ENCODE results near the gene DDX25.

Gene DDX25

GRCh38 chr11:125923633-125924032 lies 19.3 kb downstream of the DDX25 start:
- H3K36me3 Mint-ChIP-seq: no peaks in the 10 kb centered on the region
- H3K4me1 Mint-ChIP-seq (ENCODE audit: low read depth): no peaks in the 10 kb centered on the region
- H3K27ac Mint-ChIP-seq: no peak overlapping the region
- H3K9me3 Mint-ChIP-seq (ENCODE audit: low read depth): no peaks in the 10 kb centered on the region
- no peak overlapping the region for H3K4me3 Mint-ChIP-seq
- H3K27me3 Mint-ChIP-seq: peaks cover 12% of the 10 kb centered on the region

- no peaks in the 10 kb centered on the region for H3K36me3 Mint-ChIP-seq
- H3K27me3 Mint-ChIP-seq: peaks cover 10% of the 10 kb centered on the region
- no peaks in the 10 kb centered on the region for H3K9me3 Mint-ChIP-seq (ENCODE audit: low read depth)
- H3K4me1 Mint-ChIP-seq (ENCODE audit: low read depth): no peaks in the 10 kb centered on the region
- H3K27ac Mint-ChIP-seq: no peak overlapping the region
- H3K4me3 Mint-ChIP-seq: no peak overlapping the region
Observed at GRCh38 chr11:125924384-125925007, 20.2 kb downstream of the DDX25 start.

GRCh38 chr11:125925247-125925740 lies 21.0 kb downstream of the DDX25 start:
- Mint-ChIP-seq H3K4me3 (no peak overlapping the region), H3K4me1 (ENCODE audit: low read depth) (no peaks in the 10 kb centered on the region), H3K36me3 (no peaks in the 10 kb centered on the region), H3K27me3 (peaks cover 14% of the 10 kb centered on the region), H3K9me3 (ENCODE audit: low read depth) (no peaks in the 10 kb centered on the region), H3K27ac (no peak overlapping the region)

GRCh38 chr11:125925804-125926203 lies 21.5 kb downstream of the DDX25 start:
- H3K4me3 Mint-ChIP-seq: no peak overlapping the region
- H3K4me1 Mint-ChIP-seq (ENCODE audit: low read depth): no peaks in the 10 kb centered on the region
- peaks cover 12% of the 10 kb centered on the region for H3K27me3 Mint-ChIP-seq
- H3K36me3 Mint-ChIP-seq: no peaks in the 10 kb centered on the region
- H3K27ac Mint-ChIP-seq: no peak overlapping the region
- no peaks in the 10 kb centered on the region for H3K9me3 Mint-ChIP-seq (ENCODE audit: low read depth)

GRCh38 chr11:125926682-125927081 lies 22.4 kb downstream of the DDX25 start:
- H3K27me3 Mint-ChIP-seq: peaks cover 12% of the 10 kb centered on the region
- H3K4me1 Mint-ChIP-seq (ENCODE audit: low read depth): no peaks in the 10 kb centered on the region
- no peak overlapping the region for H3K4me3 Mint-ChIP-seq
- H3K9me3 Mint-ChIP-seq (ENCODE audit: low read depth): no peaks in the 10 kb centered on the region
- H3K36me3 Mint-ChIP-seq: no peaks in the 10 kb centered on the region
- H3K27ac Mint-ChIP-seq: no peak overlapping the region

GRCh38 chr11:125929445-125930075 lies 25.3 kb downstream of the DDX25 start:
- Mint-ChIP-seq H3K36me3 (no peaks in the 10 kb centered on the region), H3K4me3 (no peak overlapping the region), H3K9me3 (ENCODE audit: low read depth) (no peaks in the 10 kb centered on the region), H3K27ac (no peak overlapping the region), H3K4me1 (ENCODE audit: low read depth) (peaks cover 6% of the 10 kb centered on the region), H3K27me3 (peaks cover 14% of the 10 kb centered on the region)

GRCh38 chr11:125930076-125930450 lies 25.8 kb downstream of the DDX25 start:
- H3K9me3 Mint-ChIP-seq (ENCODE audit: low read depth): no peaks in the 10 kb centered on the region
- H3K27me3 Mint-ChIP-seq: peaks cover 14% of the 10 kb centered on the region

GRCh38 chr11:125931116-125931515 lies 26.8 kb downstream of the DDX25 start:
- Mint-ChIP-seq H3K36me3 (no peaks in the 10 kb centered on the region), H3K4me1 (ENCODE audit: low read depth) (peaks cover 6% of the 10 kb centered on the region), H3K27ac (no peak overlapping the region), H3K27me3 (peaks cover 12% of the 10 kb centered on the region), H3K4me3 (no peak overlapping the region), H3K9me3 (ENCODE audit: low read depth) (no peaks in the 10 kb centered on the region)

More at GRCh38 chr11:125930076-125930450, 25.8 kb downstream of the DDX25 start:
- no peaks in the 10 kb centered on the region for H3K36me3 Mint-ChIP-seq
- no peak overlapping the region for H3K4me3 Mint-ChIP-seq
- H3K4me1 Mint-ChIP-seq (ENCODE audit: low read depth): peaks cover 6% of the 10 kb centered on the region
- no peak overlapping the region for H3K27ac Mint-ChIP-seq

- Mint-ChIP-seq H3K4me1 (ENCODE audit: low read depth) (peaks cover 6% of the 10 kb centered on the region), H3K4me3 (no peak overlapping the region)
Observed at GRCh38 chr11:125931668-125932067, 27.4 kb downstream of the DDX25 start.

GRCh38 chr11:125932301-125932700 lies 28.0 kb downstream of the DDX25 start:
- H3K4me1 Mint-ChIP-seq (ENCODE audit: low read depth): peaks cover 6% of the 10 kb centered on the region
- H3K27ac Mint-ChIP-seq: no peak overlapping the region
- peaks cover 10% of the 10 kb centered on the region for H3K27me3 Mint-ChIP-seq
- no peak overlapping the region for H3K4me3 Mint-ChIP-seq
- no peaks in the 10 kb centered on the region for H3K9me3 Mint-ChIP-seq (ENCODE audit: low read depth)
- no peaks in the 10 kb centered on the region for H3K36me3 Mint-ChIP-seq

More at GRCh38 chr11:125931668-125932067, 27.4 kb downstream of the DDX25 start:
- no peak overlapping the region for H3K27ac Mint-ChIP-seq
- peaks cover 10% of the 10 kb centered on the region for H3K27me3 Mint-ChIP-seq
- no peaks in the 10 kb centered on the region for H3K9me3 Mint-ChIP-seq (ENCODE audit: low read depth)
- H3K36me3 Mint-ChIP-seq: no peaks in the 10 kb centered on the region

- Mint-ChIP-seq H3K9me3 (ENCODE audit: low read depth) (no peaks in the 10 kb centered on the region), H3K4me1 (ENCODE audit: low read depth) (peaks cover 7% of the 10 kb centered on the region), H3K27me3 (peaks cover 10% of the 10 kb centered on the region), H3K36me3 (no peaks in the 10 kb centered on the region), H3K4me3 (no peak overlapping the region), H3K27ac (no peak overlapping the region)
Observed at GRCh38 chr11:125933030-125933813, 28.9 kb downstream of the DDX25 start.

GRCh38 chr11:125934473-125934872 lies 30.2 kb downstream of the DDX25 start:
- Mint-ChIP-seq H3K9me3 (ENCODE audit: low read depth) (no peaks in the 10 kb centered on the region), H3K36me3 (no peaks in the 10 kb centered on the region), H3K27me3 (peaks cover 7% of the 10 kb centered on the region), H3K27ac (no peak overlapping the region), H3K4me3 (no peak overlapping the region), H3K4me1 (ENCODE audit: low read depth) (peaks cover 13% of the 10 kb centered on the region)

- no peak overlapping the region for H3K27ac Mint-ChIP-seq
- H3K4me3 Mint-ChIP-seq: no peak overlapping the region
- no peaks in the 10 kb centered on the region for H3K9me3 Mint-ChIP-seq (ENCODE audit: low read depth)
- H3K27me3 Mint-ChIP-seq: peaks cover 3% of the 10 kb centered on the region
- H3K36me3 Mint-ChIP-seq: no peaks in the 10 kb centered on the region
- peaks cover 13% of the 10 kb centered on the region for H3K4me1 Mint-ChIP-seq (ENCODE audit: low read depth)
Observed at GRCh38 chr11:125935056-125935455, 30.7 kb downstream of the DDX25 start.

GRCh38 chr11:125935618-125936199 lies 31.4 kb downstream of the DDX25 start:
- Mint-ChIP-seq H3K36me3 (no peaks in the 10 kb centered on the region), H3K9me3 (ENCODE audit: low read depth) (no peaks in the 10 kb centered on the region), H3K27ac (no peak overlapping the region), H3K27me3 (peaks cover 3% of the 10 kb centered on the region), H3K4me3 (no peak overlapping the region), H3K4me1 (ENCODE audit: low read depth) (peaks cover 13% of the 10 kb centered on the region)

- H3K9me3 Mint-ChIP-seq (ENCODE audit: low read depth): no peaks in the 10 kb centered on the region
- H3K27ac Mint-ChIP-seq: no peak overlapping the region
- no peaks in the 10 kb centered on the region for H3K27me3 Mint-ChIP-seq
- H3K4me1 Mint-ChIP-seq (ENCODE audit: low read depth): peaks cover 14% of the 10 kb centered on the region
- H3K36me3 Mint-ChIP-seq: no peaks in the 10 kb centered on the region
- H3K4me3 Mint-ChIP-seq: no peak overlapping the region
Observed at GRCh38 chr11:125938418-125938817, 34.1 kb downstream of the DDX25 start.

Measured in activated naive CD8-positive, alpha-beta T cell (primary cell).